ENCODE data around the gene CEP135. TPM values are rescaled to one million over a fixed set of nuclear protein-coding genes. Genes with fewer than 3 reads are reported as not detected.

Gene CEP135
- total and polyA plus RNA-seq, 5 donors from 2014 or later: 9.3 to 23.9 (median 10.7) TPM

DNA sequence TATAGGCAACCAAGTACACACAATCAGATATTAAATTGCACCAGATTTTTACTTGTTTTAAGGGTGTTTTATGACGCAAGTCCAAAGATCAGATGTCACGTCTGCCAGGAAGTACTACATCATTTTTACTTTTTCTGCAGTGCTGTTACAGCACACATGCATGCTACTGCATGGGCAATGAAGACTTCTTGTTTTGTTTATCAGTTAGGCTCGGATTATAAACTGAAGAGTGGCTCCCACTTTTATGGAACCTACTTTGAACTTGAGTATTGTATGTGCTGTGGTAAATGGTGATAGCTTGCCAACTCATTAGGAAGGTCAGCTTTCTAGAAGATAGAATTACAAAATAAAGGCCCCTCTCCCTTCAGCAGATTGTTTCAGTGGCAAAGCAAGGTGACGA is 131.6 kb downstream of the CEP135 start:
- Mint-ChIP-seq H3K9me3 (no peaks in the 10 kb centered on the region), H3K4me3 (no peak overlapping the region), H3K36me3 (no peaks in the 10 kb centered on the region), H3K4me1 (no peaks in the 10 kb centered on the region), H3K27ac (no peak overlapping the region), H3K27me3 (peaks cover 19% of the 10 kb centered on the region)
- Histone ChIP-seq H3K4me1 (ENCODE audit: control insufficient read depth, insufficient read depth, low read length, poor library complexity, severe bottlenecking) (no peaks in the 10 kb centered on the region), H3K4me3 (ENCODE audit: low read depth, low read length) (no peak overlapping the region), H3K9me3 (ENCODE audit: control insufficient read depth in 2 of 2, low read length in 2 of 2) (no peaks in the 10 kb centered on the region), H3K27me3 (ENCODE audit: control insufficient read depth, insufficient read depth, low read length) (peaks cover 3% of the 10 kb centered on the region), H3K27ac (ENCODE audit: insufficient read depth, low read length, poor library complexity, severe bottlenecking) (no peak overlapping the region), H3K36me3 (ENCODE audit: control insufficient read depth, insufficient read depth, low read length) (no peaks in the 10 kb centered on the region)
- no peak for DNase-seq
- ATAC-seq (ENCODE audit: low read depth in 2 of 2): no peak

DNA sequence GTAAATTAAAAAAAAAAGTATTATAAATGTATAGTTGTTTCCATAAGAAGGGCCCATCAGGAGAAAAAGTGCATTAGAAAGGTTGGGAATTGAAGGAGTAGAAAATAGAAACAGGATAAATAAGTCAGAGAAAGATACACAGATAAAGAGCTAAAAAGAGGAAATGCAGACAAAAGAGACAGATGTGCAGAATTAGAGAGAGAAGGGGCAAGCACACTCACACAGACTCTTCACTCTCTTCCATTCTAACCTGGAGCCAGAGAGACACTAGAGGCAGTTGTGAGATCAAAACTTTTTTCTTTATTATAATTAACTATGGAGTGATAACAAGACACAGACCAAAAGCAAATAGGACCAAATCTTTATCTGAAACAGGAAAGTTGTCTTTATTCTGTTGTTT is 134.1 kb downstream of the CEP135 start:
- no peak overlapping the region for H3K27ac ChIP-seq (ENCODE audit: insufficient read depth, low read length, poor library complexity, severe bottlenecking)
- peaks cover 14% of the 10 kb centered on the region for H3K27me3 Mint-ChIP-seq
- H3K36me3 Mint-ChIP-seq: no peaks in the 10 kb centered on the region
- DNase-seq (no peak), ATAC-seq (ENCODE audit: low read depth in 2 of 2) (no peak)
- no peaks in the 10 kb centered on the region for H3K9me3 ChIP-seq (ENCODE audit: control insufficient read depth in 2 of 2, low read length in 2 of 2)
- no peak overlapping the region for H3K27ac Mint-ChIP-seq
- H3K4me1 Mint-ChIP-seq: no peaks in the 10 kb centered on the region
- H3K9me3 Mint-ChIP-seq: no peaks in the 10 kb centered on the region
- no peak overlapping the region for H3K4me3 Mint-ChIP-seq
- no peaks in the 10 kb centered on the region for H3K36me3 ChIP-seq (ENCODE audit: control insufficient read depth, insufficient read depth, low read length)
- no peaks in the 10 kb centered on the region for H3K27me3 ChIP-seq (ENCODE audit: control insufficient read depth, insufficient read depth, low read length)
- no peaks in the 10 kb centered on the region for H3K4me1 ChIP-seq (ENCODE audit: control insufficient read depth, insufficient read depth, low read length, poor library complexity, severe bottlenecking)
- no peak overlapping the region for H3K4me3 ChIP-seq (ENCODE audit: low read depth, low read length)

Other genes with a start within 250 kb of the CEP135 start
- not detected for gene EXOC1L, start 129.2 kb upstream of the CEP135 start, total RNA-seq
- gene EXOC1L, start 129.2 kb upstream of the CEP135 start, polyA plus RNA-seq: not detected
- gene EXOC1, start 95.3 kb upstream of the CEP135 start, total RNA-seq: 23.3 TPM
- gene EXOC1, start 95.3 kb upstream of the CEP135 start, polyA plus RNA-seq: 10 to 100 TPM; 14.8 to 24.3 (median 16.1) TPM

Measured in CD4-positive, CD25-positive, alpha-beta regulatory T cell (primary cell).